Fibroblast of lung (primary cell): ENCODE measurements around the gene MIPOL1.

ENCODE experiments used
- EZH2 ChIP-seq: IDR thresholded peaks from 2 replicates; pipeline ENCODE4 v1.5.1; 2012; ENCODE audit warnings: low read length, control low read depth, mild to moderate bottlenecking; ENCODE audit errors: missing control alignments
- TF ChIP-seq, protein P1 (sequence below), 2 donors: IDR thresholded peaks in 1 of 2; conservative IDR thresholded peaks in 1 of 2; 1 replicate in 1 of 2; 2 replicates in 1 of 2; pipeline ENCODE4 v1.5.1; 2011 to 2012; ENCODE audit warnings: low read length in 2 of 2, control low read depth in 1 of 2, inconsistent platforms in 1 of 2, low read depth in 1 of 2, mild to moderate bottlenecking in 1 of 2

GRCh38 chr14:37272569-37272968 is 74.8 kb downstream of the MIPOL1 start:
- TF ChIP-seq, protein P1, sequence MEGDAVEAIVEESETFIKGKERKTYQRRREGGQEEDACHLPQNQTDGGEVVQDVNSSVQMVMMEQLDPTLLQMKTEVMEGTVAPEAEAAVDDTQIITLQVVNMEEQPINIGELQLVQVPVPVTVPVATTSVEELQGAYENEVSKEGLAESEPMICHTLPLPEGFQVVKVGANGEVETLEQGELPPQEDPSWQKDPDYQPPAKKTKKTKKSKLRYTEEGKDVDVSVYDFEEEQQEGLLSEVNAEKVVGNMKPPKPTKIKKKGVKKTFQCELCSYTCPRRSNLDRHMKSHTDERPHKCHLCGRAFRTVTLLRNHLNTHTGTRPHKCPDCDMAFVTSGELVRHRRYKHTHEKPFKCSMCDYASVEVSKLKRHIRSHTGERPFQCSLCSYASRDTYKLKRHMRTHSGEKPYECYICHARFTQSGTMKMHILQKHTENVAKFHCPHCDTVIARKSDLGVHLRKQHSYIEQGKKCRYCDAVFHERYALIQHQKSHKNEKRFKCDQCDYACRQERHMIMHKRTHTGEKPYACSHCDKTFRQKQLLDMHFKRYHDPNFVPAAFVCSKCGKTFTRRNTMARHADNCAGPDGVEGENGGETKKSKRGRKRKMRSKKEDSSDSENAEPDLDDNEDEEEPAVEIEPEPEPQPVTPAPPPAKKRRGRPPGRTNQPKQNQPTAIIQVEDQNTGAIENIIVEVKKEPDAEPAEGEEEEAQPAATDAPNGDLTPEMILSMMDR (conservative IDR thresholded peaks at IDR 0.05 in 1 of 2, IDR thresholded peaks at IDR 0.05 in 1 of 2; ENCODE audit: low read depth in 1 of 2, low read length in 2 of 2), result no peak
- TF ChIP-seq EZH2, result no peak
